ENCODE measurements around the gene TOR1A. TPM values are rescaled to one million over a fixed set of nuclear protein-coding genes. Genes with fewer than 3 reads are reported as not detected.
"Not testable (repeated sequence)": the region's sequence is repeated elsewhere in the genome, so short reads cannot be mapped to it uniquely, and the experiment has no call there.

Gene TOR1A
- total RNA-seq, 1 donor from 2014 or later = 35.5 TPM

GRCh38 chr9:129794549-129794948 is 29.4 kb downstream of the TOR1A start:
- no peak for ATAC-seq
- Histone ChIP-seq H3K27ac (no peak overlapping the region), H3K9me3 (no peaks in the 10 kb centered on the region), H3K4me3 (no peak overlapping the region), H3K4me1 (no peaks in the 10 kb centered on the region), H3K27me3 (no peaks in the 10 kb centered on the region), H3K36me3 (no peaks in the 10 kb centered on the region)
- intact Hi-C loops (cut with DNase I) = no loop called here
- TF ChIP-seq CTCF (IDR thresholded peaks at IDR 0.05) = no peak
- DNase-seq = no peak

- no peaks in the 10 kb centered on the region for H3K4me1 ChIP-seq
- intact Hi-C loops (cut with DNase I) = loop anchor here (5.0 kb wide), 1 partner anchor 49 kb away; no protein-coding TSS in a partner anchor
- no peak overlapping the region for H3K27ac ChIP-seq
- no peak overlapping the region for H3K4me3 ChIP-seq
- H3K9me3 ChIP-seq = no peaks in the 10 kb centered on the region
- no peaks in the 10 kb centered on the region for H3K36me3 ChIP-seq
- ATAC-seq (no peak), DNase-seq (no peak)
- TF ChIP-seq CTCF (IDR thresholded peaks at IDR 0.05) = no peak
- H3K27me3 ChIP-seq = no peaks in the 10 kb centered on the region
These were observed 37.5 kb downstream of the TOR1A start for GRCh38 chr9:129786481-129786880.

- Histone ChIP-seq H3K9me3 (no peaks in the 10 kb centered on the region), H3K27me3 (no peaks in the 10 kb centered on the region), H3K4me1 (no peaks in the 10 kb centered on the region), H3K27ac (no peak overlapping the region), H3K36me3 (no peaks in the 10 kb centered on the region), H3K4me3 (no peak overlapping the region)
- TF ChIP-seq CTCF (IDR thresholded peaks at IDR 0.05) = no peak
- intact Hi-C loops (cut with DNase I) = loop anchor here (5.0 kb wide), 1 partner anchor 49 kb away; no protein-coding TSS in a partner anchor
- DNase-seq = no peak
- no peak for ATAC-seq
These were observed 38.1 kb downstream of the TOR1A start for GRCh38 chr9:129785866-129786265.

GRCh38 chr9:129784970-129785369 is 39.0 kb downstream of the TOR1A start:
- H3K9me3 ChIP-seq, H3K27ac ChIP-seq, H3K4me1 ChIP-seq, H3K27me3 ChIP-seq, H3K4me3 ChIP-seq, DNase-seq, H3K36me3 ChIP-seq, ATAC-seq: not testable (repeated sequence)
- intact Hi-C loops (cut with DNase I) = loop anchor here (5.0 kb wide), 1 partner anchor 48 kb away; no protein-coding TSS in a partner anchor

- Histone ChIP-seq H3K4me3 (no peak overlapping the region), H3K27ac (no peak overlapping the region), H3K36me3 (no peaks in the 10 kb centered on the region), H3K4me1 (no peaks in the 10 kb centered on the region), H3K9me3 (no peaks in the 10 kb centered on the region), H3K27me3 (no peaks in the 10 kb centered on the region)
- peak; percentile 93 for TF ChIP-seq CTCF (IDR thresholded peaks at IDR 0.05)
- ATAC-seq (peak; percentile 99), DNase-seq (peak; percentile 67)
- intact Hi-C loops (cut with DNase I) = no loop called here
These were observed 40.2 kb downstream of the TOR1A start for GRCh38 chr9:129783516-129784361.

- intact Hi-C loops (cut with DNase I) = no loop called here
- Histone ChIP-seq H3K4me1 (peaks cover 12% of the 10 kb centered on the region), H3K27me3 (no peaks in the 10 kb centered on the region), H3K27ac (no peak overlapping the region), H3K36me3 (no peaks in the 10 kb centered on the region), H3K4me3 (no peak overlapping the region), H3K9me3 (no peaks in the 10 kb centered on the region)
- ATAC-seq (no peak), DNase-seq (no peak)
- no peak for TF ChIP-seq CTCF (IDR thresholded peaks at IDR 0.05)
These were observed 42.0 kb downstream of the TOR1A start for GRCh38 chr9:129781981-129782380.

Measured in upper lobe of right lung (tissue), 1 donor.